Activated CD4-positive, alpha-beta T cell treated with anti-CD3 and anti-CD28 coated beads, Interleukin-2, amount 10 ng/mL, durations not matched to agents 7 days and 5 days (primary cell): ENCODE measurements around the gene EFNA4. TPM values are rescaled to one million over a fixed set of nuclear protein-coding genes. Genes with fewer than 3 reads are reported as not detected.
A peak's percentile ranks its signal among the peaks of the same experiment; 100 is the strongest.

ENCODE experiments used
- CTCF ChIA-PET: fragments of 350-600 bp; sonication (Branson Sonifier 250); formaldehyde crosslinking; loops from one replicate; lab custom pipeline; 2021; ENCODE audit warnings: antibody characterized with exemption; lab: Charles Lee
- POLR2A ChIA-PET: fragments of 350-600 bp; sonication (Branson Sonifier 250); formaldehyde crosslinking; loops from one replicate; lab custom pipeline; 2021; ENCODE audit warnings: antibody characterized with exemption; lab: Charles Lee
- DNase-seq: peaks from one replicate; pipeline ENCODE4 v3.0.0-alpha.2; 2020
- H3K27ac Mint-ChIP-seq: one replicate; pipeline ENCODE4 v1.8.0; 2021; ENCODE audit warnings: mild to moderate bottlenecking, moderate library complexity, mixed read lengths
- H3K27me3 Mint-ChIP-seq: one replicate; pipeline ENCODE4 v1.8.0; 2021; ENCODE audit warnings: mixed read lengths
- H3K36me3 Mint-ChIP-seq: one replicate; pipeline ENCODE4 v1.8.0; 2021; ENCODE audit warnings: low read depth, mixed read lengths
- H3K4me1 Mint-ChIP-seq: one replicate; pipeline ENCODE4 v1.8.0; 2021; ENCODE audit warnings: mixed read lengths
- H3K4me3 Mint-ChIP-seq: one replicate; pipeline ENCODE4 v1.8.0; 2021; ENCODE audit warnings: mild to moderate bottlenecking, moderate library complexity, mixed read lengths
- H3K9me3 Mint-ChIP-seq: one replicate; pipeline ENCODE4 v1.8.0; 2021; ENCODE audit warnings: mixed read lengths
- total RNA-seq, 2 experiments: library from RNA; stranded (reverse); gene quantifications; one replicate each; pipeline ENCODE4 v1.2.3, GENCODE V29; 2021

The EFNA4 gene
- total RNA-seq, 2 experiments from 2014 or later = 8.2 to 8.3 TPM

- H3K4me3 Mint-ChIP-seq = peak overlapping the region; percentile 91
- ChIA-PET CTCF (interaction anchor here (0.6 to 5.1 kb wide), 31 partner anchors 8 to 918 kb away, joined by 3 to 48 read pairs (median 4); partner anchors contain the start of genes ADAM15, DCST1, DCST2 and EFNA3), POLR2A (no interaction called here)
- peaks cover 36% of the 10 kb centered on the region for H3K4me1 Mint-ChIP-seq
- H3K27ac Mint-ChIP-seq = no peak overlapping the region
- DNase-seq = no peak
- peaks cover 5% of the 10 kb centered on the region for H3K36me3 Mint-ChIP-seq
- H3K9me3 Mint-ChIP-seq = no peaks in the 10 kb centered on the region
- H3K27me3 Mint-ChIP-seq = no peaks in the 10 kb centered on the region
These were observed 1.3 kb upstream of the EFNA4 start for GRCh38 chr1:155062151-155062686.

GRCh38 chr1:155062702-155063411 is 683 bp upstream of the EFNA4 start:
- peak overlapping the region; percentile 91 for H3K4me3 Mint-ChIP-seq
- ChIA-PET CTCF (interaction anchor here (0.6 to 5.1 kb wide), 8 partner anchors 11 to 793 kb away, joined by 3 to 48 read pairs (median 4); partner anchors contain the start of gene ADAM15), POLR2A (no interaction called here)
- H3K4me1 Mint-ChIP-seq = peaks cover 36% of the 10 kb centered on the region
- DNase-seq = peak; percentile 84
- no peaks in the 10 kb centered on the region for H3K9me3 Mint-ChIP-seq
- H3K27ac Mint-ChIP-seq = no peak overlapping the region
- peaks cover 5% of the 10 kb centered on the region for H3K36me3 Mint-ChIP-seq
- no peaks in the 10 kb centered on the region for H3K27me3 Mint-ChIP-seq

GRCh38 chr1:155064111-155064831 is 731 bp downstream of the EFNA4 start:
- Mint-ChIP-seq H3K27me3 (no peaks in the 10 kb centered on the region), H3K4me1 (peaks cover 36% of the 10 kb centered on the region), H3K36me3 (peaks cover 9% of the 10 kb centered on the region), H3K4me3 (peak overlapping the region; percentile 91), H3K27ac (peak overlapping the region; percentile 56), H3K9me3 (no peaks in the 10 kb centered on the region)
- no peak for DNase-seq
- CTCF ChIA-PET = interaction anchor here (1.2 to 2.8 kb wide), 7 partner anchors 10 to 108 kb away, joined by 3 to 11 read pairs (median 5); partner anchors contain the start of gene KRTCAP2
- POLR2A ChIA-PET = interaction anchor here (0.6 kb wide), 1 partner anchor 396 kb away, joined by 3 read pairs; no protein-coding TSS in a partner anchor

GRCh38 chr1:155064832-155065429 is 1.4 kb downstream of the EFNA4 start:
- H3K36me3 Mint-ChIP-seq = peaks cover 9% of the 10 kb centered on the region

GRCh38 chr1:155066777-155067176 is 3.2 kb downstream of the EFNA4 start:
- Mint-ChIP-seq H3K36me3 (peaks cover 12% of the 10 kb centered on the region), H3K4me1 (peaks cover 38% of the 10 kb centered on the region), H3K9me3 (no peaks in the 10 kb centered on the region), H3K27me3 (peaks cover 3% of the 10 kb centered on the region), H3K4me3 (no peak overlapping the region), H3K27ac (no peak overlapping the region)
- ChIA-PET CTCF (interaction anchor here (0.7 to 2.4 kb wide), 6 partner anchors 11 to 101 kb away, joined by 3 to 10 read pairs (median 5); partner anchors contain the start of gene EFNA3), POLR2A (no interaction called here)
- DNase-seq = no peak

More at GRCh38 chr1:155064832-155065429, 1.4 kb downstream of the EFNA4 start:
- no peak for DNase-seq
- peak overlapping the region; percentile 14 for H3K27ac Mint-ChIP-seq
- CTCF ChIA-PET = interaction anchor here (0.6 to 2.8 kb wide), 8 partner anchors 11 to 142 kb away, joined by 3 to 11 read pairs (median 4); partner anchors contain the start of gene KRTCAP2
- peaks cover 36% of the 10 kb centered on the region for H3K4me1 Mint-ChIP-seq
- POLR2A ChIA-PET = interaction anchor here (0.6 kb wide), 1 partner anchor 397 kb away, joined by 3 read pairs; no protein-coding TSS in a partner anchor
- H3K9me3 Mint-ChIP-seq = no peaks in the 10 kb centered on the region
- H3K4me3 Mint-ChIP-seq = peak overlapping the region; percentile 91
- H3K27me3 Mint-ChIP-seq = no peaks in the 10 kb centered on the region

GRCh38 chr1:155068599-155068998 is 5.1 kb downstream of the EFNA4 start:
- ChIA-PET CTCF (interaction anchor here (1.2 to 2.7 kb wide), 3 partner anchors 15 to 23 kb away, joined by 3 to 14 read pairs (median 3); no protein-coding TSS in a partner anchor), POLR2A (no interaction called here)
- Mint-ChIP-seq H3K4me1 (peaks cover 43% of the 10 kb centered on the region), H3K27me3 (peaks cover 6% of the 10 kb centered on the region), H3K36me3 (peaks cover 12% of the 10 kb centered on the region), H3K4me3 (no peak overlapping the region), H3K27ac (no peak overlapping the region), H3K9me3 (no peaks in the 10 kb centered on the region)
- no peak for DNase-seq

- Mint-ChIP-seq H3K4me3 (no peak overlapping the region), H3K27ac (no peak overlapping the region), H3K36me3 (peaks cover 12% of the 10 kb centered on the region), H3K4me1 (peaks cover 47% of the 10 kb centered on the region), H3K27me3 (peaks cover 6% of the 10 kb centered on the region), H3K9me3 (no peaks in the 10 kb centered on the region)
- no peak for DNase-seq
- CTCF ChIA-PET = interaction anchor here (1.4 to 2.7 kb wide), 4 partner anchors 9 to 103 kb away, joined by 4 to 14 read pairs (median 6); partner anchors contain the start of genes EFNA3 and KRTCAP2
- POLR2A ChIA-PET = no interaction called here
These were observed 6.1 kb downstream of the EFNA4 start for GRCh38 chr1:155069551-155070157.

- DNase-seq = no peak
- POLR2A ChIA-PET = no interaction called here
These were observed 6.7 kb downstream of the EFNA4 start for GRCh38 chr1:155070158-155070621.

GRCh38 chr1:155070721-155071569 is 7.4 kb downstream of the EFNA4 start:
- CTCF ChIA-PET = interaction anchor here (0.6 to 2.7 kb wide), 10 partner anchors 8 to 574 kb away, joined by 3 to 14 read pairs (median 4); partner anchors contain the start of genes EFNA3 and KRTCAP2
- peaks cover 49% of the 10 kb centered on the region for H3K4me1 Mint-ChIP-seq
- H3K4me3 Mint-ChIP-seq = no peak overlapping the region
- H3K9me3 Mint-ChIP-seq = no peaks in the 10 kb centered on the region
- POLR2A ChIA-PET = no interaction called here
- H3K27ac Mint-ChIP-seq = peak overlapping the region; percentile 54
- peaks cover 6% of the 10 kb centered on the region for H3K27me3 Mint-ChIP-seq
- H3K36me3 Mint-ChIP-seq = peaks cover 12% of the 10 kb centered on the region
- DNase-seq = peak; percentile 76

More at GRCh38 chr1:155070158-155070621, 6.7 kb downstream of the EFNA4 start:
- CTCF ChIA-PET = interaction anchor here (0.6 to 2.7 kb wide), 7 partner anchors 9 to 573 kb away, joined by 3 to 14 read pairs (median 4); partner anchors contain the start of genes EFNA3 and KRTCAP2
- peaks cover 43% of the 10 kb centered on the region for H3K4me1 Mint-ChIP-seq
- H3K9me3 Mint-ChIP-seq = no peaks in the 10 kb centered on the region
- peaks cover 6% of the 10 kb centered on the region for H3K27me3 Mint-ChIP-seq
- peaks cover 12% of the 10 kb centered on the region for H3K36me3 Mint-ChIP-seq
- no peak overlapping the region for H3K27ac Mint-ChIP-seq
- no peak overlapping the region for H3K4me3 Mint-ChIP-seq

- POLR2A ChIA-PET = no interaction called here
- no peak for DNase-seq
- peaks cover 52% of the 10 kb centered on the region for H3K4me1 Mint-ChIP-seq
These were observed 8.2 kb downstream of the EFNA4 start for GRCh38 chr1:155071701-155072100.

More at GRCh38 chr1:155071701-155072100, 8.2 kb downstream of the EFNA4 start:
- Mint-ChIP-seq H3K27me3 (peaks cover 6% of the 10 kb centered on the region), H3K4me3 (no peak overlapping the region), H3K36me3 (peaks cover 9% of the 10 kb centered on the region), H3K9me3 (no peaks in the 10 kb centered on the region), H3K27ac (peak overlapping the region; percentile 1)
- CTCF ChIA-PET = interaction anchor here (0.6 to 1.6 kb wide), 9 partner anchors 10 to 432 kb away, joined by 3 to 7 read pairs (median 3); partner anchors contain the start of genes ADAM15 and LENEP
